Keratinocyte (primary cell): ENCODE data around the gene ANAPC15. TPM values are rescaled to one million over a fixed set of nuclear protein-coding genes. Genes with fewer than 3 reads are reported as not detected.

Source experiments
- DNase-seq: peaks from one replicate; pipeline ENCODE4 v3.0.0-alpha.2; 2011; ENCODE audit warnings: low read depth, missing footprints, low spot score
- FAIRE-seq: peaks from 2 replicates; lab custom pipeline; 2011; peaks lifted over from hg19 to GRCh38; lab: Jason Lieb, UNC
- H2AFZ ChIP-seq: 2 replicates; pipeline ENCODE4 v1.6.0; 2012; ENCODE audit warnings: low read length, control low read depth, inconsistent platforms; ENCODE audit not compliant: control insufficient read depth
- H3K27ac ChIP-seq: 2 replicates; pipeline ENCODE4 v1.5.1; 2011; ENCODE audit warnings: low read length; ENCODE audit not compliant: control insufficient read depth, insufficient read depth
- H3K27me3 ChIP-seq: 3 replicates; pipeline ENCODE4 v1.6.0; 2011; ENCODE audit warnings: low read length; ENCODE audit not compliant: control insufficient read depth, insufficient read depth; ENCODE audit errors: extremely low read depth
- H3K36me3 ChIP-seq, 2 experiments: 2 replicates in 1 of 2; 3 replicates in 1 of 2; pipeline ENCODE4 v1.5.1; 2011; ENCODE audit warnings: low read length in 2 of 2, mild to moderate bottlenecking in 1 of 2; ENCODE audit not compliant: control insufficient read depth in 2 of 2, insufficient read depth in 2 of 2; ENCODE audit errors: extremely low read depth in 1 of 2
- H3K4me1 ChIP-seq: 3 replicates; pipeline ENCODE4 v1.5.1; 2011; ENCODE audit warnings: low read length; ENCODE audit not compliant: control insufficient read depth, insufficient read depth; ENCODE audit errors: extremely low read depth
- H3K4me2 ChIP-seq: 3 replicates; pipeline ENCODE4 v1.6.0; 2011; ENCODE audit warnings: low read depth, low read length; ENCODE audit not compliant: control insufficient read depth, insufficient read depth; ENCODE audit errors: extremely low read depth
- H3K4me3 ChIP-seq, 3 experiments: fragments of 200-600 bp in 1 of 3; sonication (generic) in 1 of 3; 2 replicates in 2 of 3; 3 replicates in 1 of 3; pipeline ENCODE4 v1.5.1; 2011 to 2016; ENCODE audit warnings: low read length in 3 of 3, mild to moderate bottlenecking in 3 of 3, control low read depth in 2 of 3, inconsistent platforms in 1 of 3, low read depth in 1 of 3, mixed read lengths in 1 of 3, mixed run types in 1 of 3, moderate library complexity in 1 of 3; ENCODE audit not compliant: control insufficient read depth in 2 of 3, insufficient read depth in 2 of 3; ENCODE audit errors: extremely low read depth in 1 of 3
- H3K79me2 ChIP-seq: 2 replicates; pipeline ENCODE4 v1.6.0; 2012; ENCODE audit warnings: low read length; ENCODE audit not compliant: control insufficient read depth, insufficient read depth
- H3K9ac ChIP-seq: 3 replicates; pipeline ENCODE4 v1.6.0; 2011; ENCODE audit warnings: low read length; ENCODE audit not compliant: control insufficient read depth, insufficient read depth; ENCODE audit errors: extremely low read depth
- H3K9me1 ChIP-seq: 3 replicates; pipeline ENCODE4 v1.6.0; 2011; ENCODE audit warnings: low read length; ENCODE audit not compliant: control insufficient read depth, insufficient read depth; ENCODE audit errors: extremely low read depth
- H3K9me3 ChIP-seq: 2 replicates; pipeline ENCODE4 v1.5.1; 2012; ENCODE audit warnings: low read depth, low read length; ENCODE audit not compliant: control insufficient read depth
- H4K20me1 ChIP-seq: 3 replicates; pipeline ENCODE4 v1.6.0; 2011; ENCODE audit warnings: low read length; ENCODE audit not compliant: control insufficient read depth, insufficient read depth; ENCODE audit errors: extremely low read depth
- EZH2 ChIP-seq: IDR thresholded peaks from one replicate; pipeline ENCODE4 v1.6.1; 2012; ENCODE audit warnings: inconsistent platforms, mild to moderate bottlenecking, low read length, moderate library complexity
- dilution Hi-C: fragments of 300-500 bp; cut with MboI; formaldehyde crosslinking; loops from one replicate; pipeline ENCODE4 v1.7.0; 2020; ENCODE audit warnings: low sequenced_read_pairs; ENCODE audit not compliant: extremely low pct_ligation_motif_present
- polyA plus RNA-seq, 5 experiments: library from polyadenylated mRNA; depleted of rRNA in 3 of 5; stranded (reverse) in 3 of 5; stranded (forward) in 1 of 5; unstranded in 1 of 5; fragments of >200 nt; gene quantifications; 1 replicate in 1 of 5; 2 replicates in 3 of 5; 3 replicates in 1 of 5; pipeline versions ENCODE4 v1.2.1 to v1.2.3, GENCODE V29; 2011 to 2012; ENCODE audit warnings: missing spikeins in 2 of 5, low read depth in 1 of 5, low replicate concordance in 1 of 5
- TF ChIP-seq, protein P1 (sequence below), 3 experiments: IDR thresholded peaks in 1 of 3; conservative IDR thresholded peaks in 1 of 3; optimal IDR thresholded peaks in 1 of 3; 2 replicates in 2 of 3; 3 replicates in 1 of 3; pipeline versions ENCODE3 to v1.5.1; 2011; ENCODE audit warnings: low read length in 3 of 3, mild to moderate bottlenecking in 3 of 3, moderate library complexity in 2 of 3, control low read depth in 1 of 3, inconsistent platforms in 1 of 3; ENCODE audit not compliant: insufficient read depth in 2 of 3; ENCODE audit errors: extremely low read depth in 1 of 3

ANAPC15 gene
- polyA plus RNA-seq, 1 donor (not counting 4 experiments of a cell fraction or from before 2014, with no cell fraction given): 70.9 TPM

DNA sequence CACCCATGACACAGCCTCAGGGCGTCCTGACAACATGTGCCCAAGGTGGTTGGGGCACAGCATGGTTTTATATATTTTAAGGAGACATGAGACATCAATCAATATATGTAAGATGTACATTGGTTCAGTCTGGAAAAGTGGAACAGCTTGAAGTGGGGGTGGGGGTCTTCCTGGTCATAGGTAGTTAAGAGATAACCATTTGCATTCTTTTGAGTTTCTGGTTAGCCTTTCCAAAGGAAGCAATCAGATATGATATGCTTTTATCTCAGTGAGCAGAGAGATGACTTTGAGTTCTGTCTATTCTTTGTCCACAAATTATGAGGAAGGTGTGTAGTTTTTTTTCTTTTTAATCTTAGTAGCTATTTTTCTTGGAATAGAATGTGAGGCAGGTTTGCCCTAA is 10.1 kb upstream of the ANAPC15 start:
- no peaks in the 10 kb centered on the region for H3K9me3 ChIP-seq
- TF ChIP-seq, protein P1, sequence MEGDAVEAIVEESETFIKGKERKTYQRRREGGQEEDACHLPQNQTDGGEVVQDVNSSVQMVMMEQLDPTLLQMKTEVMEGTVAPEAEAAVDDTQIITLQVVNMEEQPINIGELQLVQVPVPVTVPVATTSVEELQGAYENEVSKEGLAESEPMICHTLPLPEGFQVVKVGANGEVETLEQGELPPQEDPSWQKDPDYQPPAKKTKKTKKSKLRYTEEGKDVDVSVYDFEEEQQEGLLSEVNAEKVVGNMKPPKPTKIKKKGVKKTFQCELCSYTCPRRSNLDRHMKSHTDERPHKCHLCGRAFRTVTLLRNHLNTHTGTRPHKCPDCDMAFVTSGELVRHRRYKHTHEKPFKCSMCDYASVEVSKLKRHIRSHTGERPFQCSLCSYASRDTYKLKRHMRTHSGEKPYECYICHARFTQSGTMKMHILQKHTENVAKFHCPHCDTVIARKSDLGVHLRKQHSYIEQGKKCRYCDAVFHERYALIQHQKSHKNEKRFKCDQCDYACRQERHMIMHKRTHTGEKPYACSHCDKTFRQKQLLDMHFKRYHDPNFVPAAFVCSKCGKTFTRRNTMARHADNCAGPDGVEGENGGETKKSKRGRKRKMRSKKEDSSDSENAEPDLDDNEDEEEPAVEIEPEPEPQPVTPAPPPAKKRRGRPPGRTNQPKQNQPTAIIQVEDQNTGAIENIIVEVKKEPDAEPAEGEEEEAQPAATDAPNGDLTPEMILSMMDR (optimal IDR thresholded peaks at IDR 0.05 in 1 of 3, IDR thresholded peaks at IDR 0.05 in 1 of 3, conservative IDR thresholded peaks at IDR 0.05 in 1 of 3; ENCODE audit: extremely low read depth in 1 of 3, insufficient read depth in 2 of 3, low read length in 3 of 3): no peak
- TF ChIP-seq EZH2: no peak
- H3K27ac ChIP-seq: no peak overlapping the region
- DNase-seq: no peak
- H4K20me1 ChIP-seq: no peaks in the 10 kb centered on the region
- no peaks in the 10 kb centered on the region for H3K9me1 ChIP-seq
- FAIRE-seq: no peak
- H3K4me2 ChIP-seq: no peak overlapping the region
- no peak overlapping the region for H3K9ac ChIP-seq
- H3K36me3 ChIP-seq: peaks cover 2 to 16% of the 10 kb centered on the region in 2 experiments
- dilution Hi-C loops: no loop called here
- no peak overlapping the region for H3K4me3 ChIP-seq
- H3K27me3 ChIP-seq: no peaks in the 10 kb centered on the region
- H3K4me1 ChIP-seq: peaks cover 6% of the 10 kb centered on the region
- no peak overlapping the region for H2AFZ ChIP-seq
- H3K79me2 ChIP-seq: no peaks in the 10 kb centered on the region

DNA sequence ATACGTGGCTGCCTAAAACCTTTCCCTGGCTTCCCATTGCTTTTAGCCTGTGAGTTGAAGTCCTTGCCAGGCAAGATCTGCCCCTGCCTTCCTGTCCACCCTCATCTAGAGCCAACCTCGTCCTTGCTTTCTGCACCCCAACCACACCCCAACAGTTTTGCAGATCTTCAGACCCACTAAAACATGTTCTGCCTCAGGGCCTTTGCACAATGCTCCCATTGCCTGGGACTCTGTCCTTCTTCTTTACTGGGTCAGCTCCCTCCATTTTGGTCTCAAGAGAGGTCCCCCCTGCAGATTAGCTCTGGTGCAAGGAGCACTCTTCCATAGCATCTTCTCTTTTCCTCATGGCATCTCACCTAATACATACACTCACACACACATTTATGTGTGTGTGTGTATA is 8.4 kb upstream of the ANAPC15 start:
- Histone ChIP-seq H4K20me1 (no peaks in the 10 kb centered on the region), H3K4me2 (no peak overlapping the region), H3K9me3 (no peaks in the 10 kb centered on the region), H2AFZ (no peak overlapping the region), H3K36me3 (peaks cover 4 to 16% of the 10 kb centered on the region in 2 experiments), H3K27ac (no peak overlapping the region), H3K4me3 (no peak overlapping the region), H3K4me1 (peaks cover 14% of the 10 kb centered on the region), H3K9ac (no peak overlapping the region), H3K79me2 (peaks cover 2% of the 10 kb centered on the region), H3K9me1 (no peaks in the 10 kb centered on the region), H3K27me3 (no peaks in the 10 kb centered on the region)
- dilution Hi-C loops: no loop called here
- TF ChIP-seq, protein P1 (optimal IDR thresholded peaks at IDR 0.05 in 1 of 3, IDR thresholded peaks at IDR 0.05 in 1 of 3, conservative IDR thresholded peaks at IDR 0.05 in 1 of 3; ENCODE audit: extremely low read depth in 1 of 3, insufficient read depth in 2 of 3, low read length in 3 of 3): no peak
- TF ChIP-seq EZH2: no peak
- no peak for DNase-seq
- no peak for FAIRE-seq
